Mucosa of descending colon (tissue), 3 donors: ENCODE measurements around the gene EGLN3. TPM values are rescaled to one million over a fixed set of nuclear protein-coding genes. Genes with fewer than 3 reads are reported as not detected.

Experiments used
- ATAC-seq: fragments of 200-7000 bp; cut with Tn5 transposase; one replicate; pipeline ENCODE4 v1.9.1; 2020; ENCODE audit warnings: mild to moderate bottlenecking, moderate library complexity
- DNase-seq, 3 donors: peaks; one replicate each; pipeline ENCODE4 v3.0.0-alpha.2; 2020
- H3K36me3 ChIP-seq: fragments of 200-600 bp; one replicate; pipeline ENCODE4 v1.8.0; 2021; ENCODE audit warnings: low read depth, mild to moderate bottlenecking
- H3K4me1 ChIP-seq: fragments of 200-600 bp; one replicate; pipeline ENCODE4 v1.8.0; 2021; ENCODE audit warnings: low read depth, mild to moderate bottlenecking
- H3K4me3 ChIP-seq: fragments of 200-600 bp; one replicate; pipeline ENCODE4 v1.8.0; 2021; ENCODE audit warnings: mild to moderate bottlenecking
- H3K9me3 ChIP-seq: fragments of 200-600 bp; one replicate; pipeline ENCODE4 v1.8.0; 2021; ENCODE audit warnings: mild to moderate bottlenecking
- intact Hi-C, 2 donors: fragments of 100-400 bp; cut with DNase I in 1 of 2; cut with micrococcal nuclease in 1 of 2; formaldehyde crosslinking; loops; one replicate each; pipeline versions ENCODE4 v1.11.0 to v1.11.1; 2022; cut with DNase I, micrococcal nuclease
- total RNA-seq, 3 donors: library from RNA; stranded (reverse); fragmentation: NEBNext Ultra II Directional in 2 of 3; extraction: Animal tissue kit (Norgen Biotek cat#: 25700) in 2 of 3; gene quantifications; one replicate each; pipeline versions ENCODE4 v1.2.1 to v1.2.4, GENCODE V29; 2021 to 2023
- TF ChIP-seq, protein P1 (sequence below): fragments of 200-600 bp; IDR thresholded peaks from one replicate; pipeline ENCODE4 v1.8.0; 2022; ENCODE audit warnings: antibody characterized with exemption, mild to moderate bottlenecking
- donor health status: DM: no; HTN: no; CAD: no; lungs with moderate emphysema.
- donor health status: DM: no; HTN: no; CAD: no.
- donor health status: DM: no; HTN: yes; CAD: no.

EGLN3 gene
- total RNA-seq, 3 donors from 2014 or later: 50.8 to 140 (median 72.8) TPM

DNA sequence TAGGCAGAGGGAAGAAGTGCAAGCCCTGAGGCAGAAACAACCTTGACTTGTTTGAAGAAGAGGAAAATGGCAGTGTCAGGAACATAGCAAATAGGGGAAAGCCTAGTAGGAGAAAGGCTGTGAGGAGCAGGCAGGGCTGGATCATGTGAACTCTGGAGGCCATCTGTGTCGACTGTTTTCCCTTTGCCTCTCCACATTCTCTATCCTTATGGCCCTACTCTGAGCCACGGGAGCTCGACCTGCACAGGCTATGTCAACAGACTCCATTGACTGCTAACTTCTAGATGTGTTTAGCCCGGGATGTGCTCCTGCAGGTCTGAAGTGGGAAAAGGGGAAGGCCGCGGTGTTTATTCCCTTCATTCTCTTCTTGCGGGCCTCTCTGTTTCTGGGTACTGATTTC is 35.2 kb downstream of the EGLN3 start:
- DNase-seq (no peak), ATAC-seq (no peak)
- Histone ChIP-seq H3K4me3 (no peak overlapping the region), H3K36me3 (no peaks in the 10 kb centered on the region), H3K9me3 (no peaks in the 10 kb centered on the region), H3K4me1 (peaks cover 3% of the 10 kb centered on the region)
- intact Hi-C loops: loop anchor here in 1 of 2 donors (10.0 kb wide), 1 partner anchor 61 kb away; no protein-coding TSS in a partner anchor
- TF ChIP-seq, protein P1, sequence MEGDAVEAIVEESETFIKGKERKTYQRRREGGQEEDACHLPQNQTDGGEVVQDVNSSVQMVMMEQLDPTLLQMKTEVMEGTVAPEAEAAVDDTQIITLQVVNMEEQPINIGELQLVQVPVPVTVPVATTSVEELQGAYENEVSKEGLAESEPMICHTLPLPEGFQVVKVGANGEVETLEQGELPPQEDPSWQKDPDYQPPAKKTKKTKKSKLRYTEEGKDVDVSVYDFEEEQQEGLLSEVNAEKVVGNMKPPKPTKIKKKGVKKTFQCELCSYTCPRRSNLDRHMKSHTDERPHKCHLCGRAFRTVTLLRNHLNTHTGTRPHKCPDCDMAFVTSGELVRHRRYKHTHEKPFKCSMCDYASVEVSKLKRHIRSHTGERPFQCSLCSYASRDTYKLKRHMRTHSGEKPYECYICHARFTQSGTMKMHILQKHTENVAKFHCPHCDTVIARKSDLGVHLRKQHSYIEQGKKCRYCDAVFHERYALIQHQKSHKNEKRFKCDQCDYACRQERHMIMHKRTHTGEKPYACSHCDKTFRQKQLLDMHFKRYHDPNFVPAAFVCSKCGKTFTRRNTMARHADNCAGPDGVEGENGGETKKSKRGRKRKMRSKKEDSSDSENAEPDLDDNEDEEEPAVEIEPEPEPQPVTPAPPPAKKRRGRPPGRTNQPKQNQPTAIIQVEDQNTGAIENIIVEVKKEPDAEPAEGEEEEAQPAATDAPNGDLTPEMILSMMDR: no peak

DNA sequence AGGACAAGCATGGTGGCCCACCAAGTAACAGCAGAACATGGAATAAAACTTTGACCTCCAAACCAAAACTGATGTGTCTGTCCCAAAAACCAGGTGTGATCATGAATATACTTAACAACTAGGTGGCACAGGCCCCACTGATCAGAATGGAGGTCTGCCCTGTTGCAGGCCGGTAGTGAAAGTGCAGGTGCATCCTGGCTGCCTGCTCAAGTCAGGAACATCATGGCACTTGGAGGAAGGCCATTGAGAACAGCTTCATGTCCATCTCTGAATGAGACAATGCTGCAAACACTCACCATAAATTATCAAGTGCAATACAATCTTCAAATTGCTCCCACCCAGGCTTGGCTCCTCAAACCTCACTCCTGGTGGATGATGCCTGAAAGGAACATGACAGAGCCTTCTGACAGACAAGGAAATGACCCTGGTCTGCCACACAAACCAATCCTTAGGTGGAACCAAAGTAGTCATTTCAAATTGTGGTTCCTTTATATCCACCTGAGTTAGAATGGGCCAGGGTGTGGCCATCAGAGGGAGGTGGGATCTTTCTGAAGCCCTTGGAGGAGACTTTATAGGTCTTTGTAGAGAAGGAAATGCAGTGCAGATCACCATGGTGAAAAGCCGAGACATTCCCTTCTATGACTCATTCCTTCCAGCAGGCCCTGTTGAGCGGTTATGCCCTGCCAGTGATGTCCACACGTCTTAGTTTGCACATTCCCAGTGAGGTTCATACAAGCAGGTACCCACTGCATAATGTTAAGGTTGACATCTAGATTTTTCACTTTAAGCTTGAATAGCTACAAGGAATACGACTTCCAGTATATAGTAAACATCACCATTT is 36.0 kb downstream of the EGLN3 start:
- H3K9me3 ChIP-seq: no peaks in the 10 kb centered on the region
- TF ChIP-seq, protein P1: no peak
- H3K36me3 ChIP-seq: no peaks in the 10 kb centered on the region
- intact Hi-C loops: loop anchor here in 1 of 2 donors (10.0 kb wide), 1 partner anchor 60 kb away; no protein-coding TSS in a partner anchor
- peaks cover 3% of the 10 kb centered on the region for H3K4me1 ChIP-seq
- no peak overlapping the region for H3K4me3 ChIP-seq
- ATAC-seq (peak; percentile 84), DNase-seq (no peak)

DNA sequence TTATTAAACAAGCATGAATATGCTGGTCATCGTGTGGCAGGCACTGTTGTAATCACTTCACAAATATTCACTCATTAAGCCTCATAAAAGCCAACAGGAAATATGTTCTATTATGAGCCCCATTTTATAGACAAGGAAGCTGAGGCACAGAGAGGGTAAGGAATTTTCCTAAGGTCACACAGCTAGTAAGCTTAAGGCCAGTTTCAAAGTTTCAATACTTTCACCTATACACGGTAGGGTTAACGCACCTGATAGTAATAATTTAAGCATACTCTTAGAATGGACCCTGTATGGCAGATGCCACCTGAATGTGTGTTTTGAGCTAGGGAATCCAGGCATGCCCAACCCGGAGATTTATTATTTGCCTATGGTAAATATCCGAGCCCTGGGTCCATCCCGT is 39.8 kb downstream of the EGLN3 start:
- ATAC-seq: peak; percentile 4
- no peak overlapping the region for H3K4me3 ChIP-seq

DNA sequence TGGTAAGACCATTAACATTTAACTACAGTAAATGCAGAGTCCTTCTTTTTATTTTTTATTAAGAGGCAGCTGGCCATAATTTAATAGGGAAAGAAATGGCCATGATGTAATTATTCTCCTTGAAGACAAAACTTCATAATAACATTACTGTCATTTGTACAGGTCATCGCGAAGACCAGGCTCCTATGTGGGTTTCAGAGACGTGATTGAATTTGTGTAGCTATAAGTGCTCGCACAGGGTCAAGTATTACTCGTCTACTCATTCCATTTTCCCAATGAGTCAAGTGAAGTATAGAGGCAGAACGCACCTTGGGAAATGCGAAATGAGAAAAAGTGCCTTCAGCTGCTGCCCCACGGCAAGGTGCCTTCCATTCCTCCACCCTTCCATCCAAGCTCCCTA is 40.4 kb downstream of the EGLN3 start:
- H3K4me3 ChIP-seq: no peak overlapping the region
- TF ChIP-seq, protein P1: no peak
- no peaks in the 10 kb centered on the region for H3K4me1 ChIP-seq
- intact Hi-C loops: loop anchor here in 1 of 2 donors (10.0 kb wide), 1 partner anchor 56 kb away; no protein-coding TSS in a partner anchor
- H3K36me3 ChIP-seq: no peaks in the 10 kb centered on the region
- H3K9me3 ChIP-seq: no peaks in the 10 kb centered on the region
- no peak for DNase-seq
- no peak for ATAC-seq

More for the DNA sequence above, 39.8 kb downstream of the EGLN3 start:
- DNase-seq: no peak
- Histone ChIP-seq H3K9me3 (no peaks in the 10 kb centered on the region), H3K4me1 (no peaks in the 10 kb centered on the region), H3K36me3 (no peaks in the 10 kb centered on the region)
- intact Hi-C loops: loop anchor here in 1 of 2 donors (10.0 kb wide), 1 partner anchor 56 kb away; no protein-coding TSS in a partner anchor
- TF ChIP-seq, protein P1: no peak

DNA sequence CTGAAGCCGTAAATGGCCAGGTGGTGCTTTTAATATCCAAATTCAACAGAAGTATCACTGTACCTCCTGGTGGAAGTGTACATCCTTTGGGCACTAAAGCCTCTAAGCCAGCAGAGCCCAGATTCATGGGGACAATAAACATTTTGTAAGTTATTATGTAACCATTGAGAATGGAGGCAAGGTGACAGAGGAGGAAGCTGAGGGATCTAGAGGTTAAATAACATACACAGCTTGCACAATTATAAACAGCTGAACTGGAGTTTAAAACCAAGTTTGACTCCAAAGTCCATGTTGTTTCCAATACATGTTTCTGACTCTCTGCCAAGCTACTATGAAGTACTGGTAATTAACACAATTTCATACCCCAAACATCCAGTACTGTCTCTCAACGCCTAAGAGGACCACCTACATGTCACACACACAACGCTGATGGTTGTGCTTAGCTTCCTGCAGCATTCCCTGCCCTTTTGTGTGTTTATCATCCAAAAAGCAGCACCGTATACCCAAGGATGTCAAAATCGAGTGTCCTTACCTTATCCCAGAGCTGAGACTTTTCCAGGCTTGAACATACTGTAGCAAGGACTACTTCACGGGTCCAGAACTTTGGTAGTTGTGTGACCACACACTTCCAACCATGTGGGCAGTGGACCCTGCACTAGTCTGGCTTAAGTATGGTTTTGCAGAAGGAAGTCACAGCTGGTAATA is 41.3 kb downstream of the EGLN3 start:
- peak in 1 of 3 donors; percentile 39 for DNase-seq
- Histone ChIP-seq H3K36me3 (no peaks in the 10 kb centered on the region), H3K4me1 (no peaks in the 10 kb centered on the region), H3K4me3 (no peak overlapping the region), H3K9me3 (no peaks in the 10 kb centered on the region)
- intact Hi-C loops: loop anchor here in 1 of 2 donors (10.0 kb wide), 1 partner anchor 55 kb away; no protein-coding TSS in a partner anchor
- peak; percentile 86 for ATAC-seq
- TF ChIP-seq, protein P1: no peak
